GM21786 (cell line): ENCODE data around the gene PPTC7.
"Not testable (repeated sequence)": the region's sequence is repeated elsewhere in the genome, so short reads cannot be mapped to it uniquely, and the experiment has no call there.

ENCODE experiments used
- ATAC-seq: cut with Tn5 transposase; IDR thresholded peaks from one replicate; pipeline ENCODE4 v1.9.1; 2021; ENCODE audit not compliant: unreplicated experiment

PPTC7 gene

GRCh38 chr12:110583137-110584059, at the start of gene PPTC7:
Gene PPTC7 (minus strand): TSS chr12:110583318. CDS start chr12:110583031, 287 bp downstream.
- ATAC-seq: peak; percentile 73

GRCh38 chr12:110627500-110628195, 44.5 kb upstream of the PPTC7 start:
- ATAC-seq: no peak

GRCh38 chr12:110622582-110622981, 39.5 kb upstream of the PPTC7 start:
- no peak for ATAC-seq

- ATAC-seq: peak; percentile 61
Observed at GRCh38 chr12:110619534-110619953, 36.4 kb upstream of the PPTC7 start.

GRCh38 chr12:110616471-110617115, 33.5 kb upstream of the PPTC7 start:
- no peak for ATAC-seq

GRCh38 chr12:110615171-110615570, 32.1 kb upstream of the PPTC7 start:
- no peak for ATAC-seq

GRCh38 chr12:110613771-110614684, 30.9 kb upstream of the PPTC7 start, which contains the start of gene TCTN1:
Gene TCTN1 (plus strand): TSS chr12:110614129. CDS start chr12:110614183, 54 bp downstream.
- peak; percentile 95 for ATAC-seq

GRCh38 chr12:110613071-110613770, 30.1 kb upstream of the PPTC7 start:
- no peak for ATAC-seq

- no peak for ATAC-seq
Observed at GRCh38 chr12:110606253-110606611, 23.1 kb upstream of the PPTC7 start.

- not testable (repeated sequence) for ATAC-seq
Observed at GRCh38 chr12:110602085-110602814, 19.1 kb upstream of the PPTC7 start.

GRCh38 chr12:110600254-110600653, 17.1 kb upstream of the PPTC7 start:
- ATAC-seq: no peak

- no peak for ATAC-seq
Observed at GRCh38 chr12:110599334-110599733, 16.2 kb upstream of the PPTC7 start.

- ATAC-seq: no peak
Observed at GRCh38 chr12:110597885-110598284, 14.8 kb upstream of the PPTC7 start.

GRCh38 chr12:110592919-110593318, 9.8 kb upstream of the PPTC7 start:
- not testable (repeated sequence) for ATAC-seq

GRCh38 chr12:110592078-110592477, 9.0 kb upstream of the PPTC7 start:
- ATAC-seq: no peak

- peak; percentile 20 for ATAC-seq
Observed at GRCh38 chr12:110591451-110592051, 8.4 kb upstream of the PPTC7 start.

GRCh38 chr12:110590806-110591326, 7.7 kb upstream of the PPTC7 start:
- ATAC-seq: peak; percentile 82

GRCh38 chr12:110590059-110590458, 6.9 kb upstream of the PPTC7 start:
- no peak for ATAC-seq
